ENCODE measurements around the gene APOB.

The APOB gene

GRCh38 chr2:21006423-21007128 lies 37.3 kb downstream of the APOB start:
- TF ChIP-seq CTCF (IDR thresholded peaks at IDR 0.05; ENCODE audit: insufficient read depth, low read length) (no peak), POLR2AphosphoS5 (IDR thresholded peaks at IDR 0.05; ENCODE audit: low read depth) (no peak), GABPA (IDR thresholded peaks at IDR 0.05; ENCODE audit: low read depth) (no peak), SPI1 (IDR thresholded peaks at IDR 0.05; ENCODE audit: borderline replicate concordance, low read depth) (no peak), REST (IDR thresholded peaks at IDR 0.05; ENCODE audit: insufficient replicate concordance, low read depth) (no peak)
- Histone ChIP-seq H3K27me3 (ENCODE audit: insufficient read depth, poor library complexity, severe bottlenecking) (no peaks in the 10 kb centered on the region), H3K27ac (replicated peaks) (no peak overlapping the region), H3K4me3 (replicated peaks; ENCODE audit: insufficient read depth, low read length) (no peak overlapping the region)
- DNase-seq (ENCODE audit: low read depth in 1 of 2, low spot score in 1 of 2), result no peak

DNA sequence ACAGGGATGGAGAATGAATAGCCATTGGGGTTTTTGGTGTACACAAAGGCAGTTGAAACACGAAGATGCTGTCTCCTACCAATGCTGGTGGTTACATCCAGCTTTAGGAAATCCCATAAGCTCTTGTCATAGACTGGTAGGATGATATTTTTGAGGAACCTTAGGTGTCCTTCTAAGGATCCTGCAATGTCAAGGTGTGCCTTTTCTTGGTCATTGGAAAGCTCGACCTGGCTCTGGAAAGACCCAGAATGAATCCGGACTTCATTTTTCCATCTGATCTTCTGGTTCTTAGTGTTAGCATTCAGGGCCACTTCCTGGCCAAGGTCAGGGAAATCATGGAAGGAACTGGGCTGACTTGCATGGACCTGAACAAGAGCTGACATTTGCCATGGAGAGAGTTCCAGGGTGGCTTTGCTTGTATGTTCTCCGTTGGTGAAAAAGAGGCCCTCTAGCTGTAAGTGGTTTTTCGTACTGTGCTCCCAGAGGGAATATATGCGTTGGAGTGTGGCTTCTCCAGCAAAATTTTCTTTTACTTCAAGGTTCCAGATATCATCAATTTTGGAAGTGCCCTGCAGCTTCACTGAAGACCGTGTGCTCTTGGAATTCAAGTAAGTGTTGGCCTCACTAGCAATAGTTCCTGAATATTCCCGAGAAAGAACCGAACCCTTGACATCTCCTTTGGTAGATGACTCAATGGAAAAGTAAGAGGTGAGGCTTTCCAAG lies 38.0 kb downstream of the APOB start:
- DNase-seq (ENCODE audit: low read depth in 1 of 2, low spot score in 1 of 2), result no peak
- Histone ChIP-seq H3K4me3 (replicated peaks; ENCODE audit: insufficient read depth, low read length) (no peak overlapping the region), H3K27ac (replicated peaks) (no peak overlapping the region), H3K27me3 (ENCODE audit: insufficient read depth, poor library complexity, severe bottlenecking) (no peaks in the 10 kb centered on the region)
- TF ChIP-seq POLR2AphosphoS5 (IDR thresholded peaks at IDR 0.05; ENCODE audit: low read depth) (no peak), SPI1 (IDR thresholded peaks at IDR 0.05; ENCODE audit: borderline replicate concordance, low read depth) (no peak), CTCF (IDR thresholded peaks at IDR 0.05; ENCODE audit: insufficient read depth, low read length) (no peak), GABPA (IDR thresholded peaks at IDR 0.05; ENCODE audit: low read depth) (no peak), REST (IDR thresholded peaks at IDR 0.05; ENCODE audit: insufficient replicate concordance, low read depth) (no peak)

GRCh38 chr2:21005111-21005699 lies 38.7 kb downstream of the APOB start:
- no peak overlapping the region for H3K4me3 ChIP-seq (replicated peaks; ENCODE audit: insufficient read depth, low read length)
- TF ChIP-seq CTCF (IDR thresholded peaks at IDR 0.05; ENCODE audit: insufficient read depth, low read length) (no peak), GABPA (IDR thresholded peaks at IDR 0.05; ENCODE audit: low read depth) (no peak), SPI1 (IDR thresholded peaks at IDR 0.05; ENCODE audit: borderline replicate concordance, low read depth) (no peak), POLR2AphosphoS5 (IDR thresholded peaks at IDR 0.05; ENCODE audit: low read depth) (no peak), REST (IDR thresholded peaks at IDR 0.05; ENCODE audit: insufficient replicate concordance, low read depth) (no peak)
- DNase-seq (ENCODE audit: low read depth in 1 of 2, low spot score in 1 of 2), result no peak
- no peaks in the 10 kb centered on the region for H3K27me3 ChIP-seq (ENCODE audit: insufficient read depth, poor library complexity, severe bottlenecking)
- no peak overlapping the region for H3K27ac ChIP-seq (replicated peaks)

Data from HL-60 (cell line).